WTC11 (cell line): ENCODE data around the gene KCNIP3.

ENCODE experiments used
- ATF1 ChIP-seq: sonication (generic); formaldehyde crosslinking; IDR thresholded peaks from 2 replicates; pipeline ENCODE4 v1.8.1; 2023; ENCODE audit warnings: mild to moderate bottlenecking, moderate library complexity, missing genetic modification reagents
- ELF4 ChIP-seq: sonication (generic); formaldehyde crosslinking; IDR thresholded peaks from 2 replicates; pipeline ENCODE4 v1.8.1; 2022; ENCODE audit warnings: low read depth, mild to moderate bottlenecking, moderate library complexity, missing genetic modification reagents
- JUN ChIP-seq: sonication (generic); formaldehyde crosslinking; IDR thresholded peaks from 2 replicates; pipeline ENCODE4 v1.8.0; 2023; ENCODE audit warnings: mild to moderate bottlenecking, missing genetic modification reagents
- TCF7 ChIP-seq: sonication (generic); formaldehyde crosslinking; IDR thresholded peaks from 2 replicates; pipeline ENCODE4 v1.8.0; 2022; ENCODE audit warnings: mild to moderate bottlenecking, low read depth, missing genetic modification reagents, moderate library complexity
- ZNF138 ChIP-seq: sonication (generic); formaldehyde crosslinking; conservative IDR thresholded peaks from 2 replicates; pipeline ENCODE4 v1.8.1; 2022; ENCODE audit warnings: mild to moderate bottlenecking, moderate library complexity, missing genetic modification reagents
- TF ChIP-seq, protein P1 (sequence below): fragments of 200-600 bp; IDR thresholded peaks from 2 replicates; pipeline ENCODE4 v1.8.0; 2022; ENCODE audit warnings: antibody characterized with exemption
- TF ChIP-seq, protein P2 (sequence below): sonication (generic); formaldehyde crosslinking; IDR thresholded peaks from 2 replicates; pipeline ENCODE4 v1.8.1; 2023; ENCODE audit warnings: mild to moderate bottlenecking, missing genetic modification reagents, moderate library complexity

DNA sequence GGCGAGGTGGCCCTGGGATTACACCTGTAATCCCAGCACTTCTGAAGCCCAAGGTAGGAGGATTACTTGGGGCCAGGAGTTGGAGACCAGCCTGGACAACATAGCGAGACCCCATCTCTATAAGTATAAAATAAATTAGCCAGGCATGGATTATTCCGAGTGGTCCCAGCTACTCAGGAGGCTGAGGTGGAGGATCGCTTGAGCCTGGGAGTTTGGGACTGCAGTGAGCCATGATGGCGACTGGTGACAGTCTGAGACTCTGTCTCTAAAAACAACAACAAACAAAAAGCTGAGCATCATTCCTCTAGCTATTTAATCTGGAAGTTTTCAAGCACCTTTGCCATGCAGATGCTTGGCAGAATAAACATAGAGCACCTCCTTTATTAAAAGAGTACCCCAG, 83.6 kb downstream of the KCNIP3 start:
- TF ChIP-seq, protein P1, sequence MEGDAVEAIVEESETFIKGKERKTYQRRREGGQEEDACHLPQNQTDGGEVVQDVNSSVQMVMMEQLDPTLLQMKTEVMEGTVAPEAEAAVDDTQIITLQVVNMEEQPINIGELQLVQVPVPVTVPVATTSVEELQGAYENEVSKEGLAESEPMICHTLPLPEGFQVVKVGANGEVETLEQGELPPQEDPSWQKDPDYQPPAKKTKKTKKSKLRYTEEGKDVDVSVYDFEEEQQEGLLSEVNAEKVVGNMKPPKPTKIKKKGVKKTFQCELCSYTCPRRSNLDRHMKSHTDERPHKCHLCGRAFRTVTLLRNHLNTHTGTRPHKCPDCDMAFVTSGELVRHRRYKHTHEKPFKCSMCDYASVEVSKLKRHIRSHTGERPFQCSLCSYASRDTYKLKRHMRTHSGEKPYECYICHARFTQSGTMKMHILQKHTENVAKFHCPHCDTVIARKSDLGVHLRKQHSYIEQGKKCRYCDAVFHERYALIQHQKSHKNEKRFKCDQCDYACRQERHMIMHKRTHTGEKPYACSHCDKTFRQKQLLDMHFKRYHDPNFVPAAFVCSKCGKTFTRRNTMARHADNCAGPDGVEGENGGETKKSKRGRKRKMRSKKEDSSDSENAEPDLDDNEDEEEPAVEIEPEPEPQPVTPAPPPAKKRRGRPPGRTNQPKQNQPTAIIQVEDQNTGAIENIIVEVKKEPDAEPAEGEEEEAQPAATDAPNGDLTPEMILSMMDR = no peak
- TF ChIP-seq, protein P2, sequence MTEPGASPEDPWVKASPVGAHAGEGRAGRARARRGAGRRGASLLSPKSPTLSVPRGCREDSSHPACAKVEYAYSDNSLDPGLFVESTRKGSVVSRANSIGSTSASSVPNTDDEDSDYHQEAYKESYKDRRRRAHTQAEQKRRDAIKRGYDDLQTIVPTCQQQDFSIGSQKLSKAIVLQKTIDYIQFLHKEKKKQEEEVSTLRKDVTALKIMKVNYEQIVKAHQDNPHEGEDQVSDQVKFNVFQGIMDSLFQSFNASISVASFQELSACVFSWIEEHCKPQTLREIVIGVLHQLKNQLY = no peak
- no peak for TF ChIP-seq TCF7 (CRISPR knock-in tag)
- TF ChIP-seq JUN = no peak
- no peak for TF ChIP-seq ATF1 (CRISPR knock-in tag)
- no peak for TF ChIP-seq ZNF138 (CRISPR knock-in tag)
- no peak for TF ChIP-seq ELF4 (CRISPR knock-in tag)
